ENCODE data around the gene NRXN3. TPM values are rescaled to one million over a fixed set of nuclear protein-coding genes. Genes with fewer than 3 reads are reported as not detected.

The NRXN3 gene
- total RNA-seq, 1 donor from 2014 or later, result 6.7 TPM

DNA sequence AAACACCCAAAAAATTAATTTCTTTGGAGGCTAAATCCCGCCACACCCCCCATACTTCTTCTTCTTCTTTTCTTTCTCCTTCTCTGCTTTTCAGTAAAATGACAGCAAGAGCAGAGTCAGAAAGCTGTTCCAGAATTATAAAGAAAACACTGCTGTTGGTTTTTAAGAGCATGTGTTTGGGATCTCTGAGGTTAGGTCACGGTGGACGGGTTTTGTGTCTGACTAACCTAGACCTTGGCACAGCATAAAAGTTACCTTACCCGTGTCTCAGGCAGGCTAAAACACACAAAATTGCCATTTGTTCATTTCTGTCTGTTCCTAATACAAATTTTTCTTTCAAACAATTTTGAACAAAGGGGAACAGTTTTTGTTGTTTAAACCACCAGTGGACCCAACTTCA lies 540.8 kb downstream of the NRXN3 start:
- no peak for DNase-seq (ENCODE audit: low spot score)

DNA sequence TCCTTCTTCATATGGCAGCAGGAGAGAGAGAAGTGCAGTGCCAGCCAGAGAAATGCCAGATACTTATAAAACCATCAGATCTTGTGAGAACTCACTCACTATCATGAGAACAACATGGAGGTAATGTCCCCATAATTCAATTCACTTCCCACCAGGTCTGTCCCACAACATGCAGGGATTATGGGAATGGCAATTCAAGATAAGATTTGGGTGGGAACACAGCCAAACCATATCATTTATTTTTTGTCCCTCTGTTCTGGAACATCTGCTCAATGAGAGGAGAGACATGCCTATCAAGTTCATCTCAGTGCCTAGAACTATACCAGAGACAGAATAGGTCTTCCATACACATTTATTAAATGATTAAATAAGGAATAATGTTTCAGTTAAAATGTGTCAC lies 543.5 kb downstream of the NRXN3 start:
- DNase-seq (ENCODE audit: low spot score), result no peak

DNA sequence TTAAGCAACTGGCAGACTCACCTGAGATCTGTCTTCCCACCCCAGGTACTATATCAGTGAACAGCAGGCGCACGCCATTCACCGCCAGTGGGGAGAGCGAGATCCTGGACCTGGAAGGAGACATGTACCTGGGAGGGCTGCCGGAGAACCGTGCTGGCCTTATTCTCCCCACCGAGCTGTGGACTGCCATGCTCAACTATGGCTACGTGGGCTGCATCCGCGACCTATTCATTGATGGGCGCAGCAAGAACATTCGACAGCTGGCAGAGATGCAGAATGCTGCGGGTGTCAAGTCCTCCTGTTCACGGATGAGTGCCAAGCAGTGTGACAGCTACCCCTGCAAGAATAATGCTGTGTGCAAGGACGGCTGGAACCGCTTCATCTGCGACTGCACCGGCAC lies 544.5 kb downstream of the NRXN3 start:
- DNase-seq (ENCODE audit: low spot score), result no peak

DNA sequence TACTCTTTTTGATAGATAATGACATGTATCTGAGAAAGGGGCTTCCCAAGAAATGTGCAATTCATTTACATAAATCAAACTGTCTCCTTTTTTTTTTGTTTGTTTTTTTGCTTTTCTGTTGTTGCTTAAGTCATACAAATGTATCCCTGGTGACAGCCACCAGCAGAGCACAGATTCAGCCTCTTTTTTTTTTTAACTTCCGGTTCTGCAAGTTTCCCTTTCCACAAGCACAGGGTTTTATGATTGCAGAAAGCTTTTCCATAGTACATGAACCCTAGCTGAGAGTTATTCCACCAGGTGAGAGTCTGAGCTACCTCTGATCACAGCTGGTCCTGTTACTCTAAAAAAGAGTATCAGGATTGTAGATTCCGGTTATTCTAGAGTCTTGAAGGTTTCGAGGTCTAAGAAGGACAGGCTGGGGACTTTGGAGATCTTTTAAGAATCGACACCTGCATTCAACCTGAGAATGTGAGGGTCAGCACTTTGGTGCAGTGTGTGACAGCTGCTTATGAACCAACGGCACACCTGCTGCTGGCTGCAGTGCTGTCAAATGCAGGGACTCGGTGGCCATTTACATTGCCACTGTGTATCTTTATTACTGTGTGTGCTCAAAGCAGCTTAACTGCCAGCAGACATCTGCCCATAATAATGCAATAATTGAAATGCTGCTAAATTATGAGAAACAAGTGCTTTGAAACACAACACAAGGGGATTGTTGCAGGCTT lies 551.7 kb downstream of the NRXN3 start:
- DNase-seq (ENCODE audit: low spot score), result no peak

DNA sequence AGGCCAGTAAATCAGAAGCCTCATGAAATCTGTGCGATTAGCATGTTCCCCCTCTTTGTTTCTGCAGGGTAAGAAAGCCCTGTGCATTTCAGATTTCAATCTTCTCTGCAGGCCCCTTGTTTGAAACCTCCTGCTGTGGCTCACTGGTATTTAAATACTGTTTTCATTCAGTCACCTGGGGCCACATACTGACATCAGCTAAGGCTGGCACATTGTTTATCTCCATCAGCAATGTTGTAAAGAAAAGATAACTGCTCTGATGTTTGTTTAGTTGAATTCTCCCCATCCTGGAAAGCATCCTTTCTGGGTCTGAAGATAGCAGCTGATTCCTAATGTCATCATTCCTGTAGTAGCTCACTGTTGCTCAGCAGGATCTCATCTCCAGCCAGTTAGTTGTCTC lies 554.9 kb downstream of the NRXN3 start:
- no peak for DNase-seq (ENCODE audit: low spot score)

DNA sequence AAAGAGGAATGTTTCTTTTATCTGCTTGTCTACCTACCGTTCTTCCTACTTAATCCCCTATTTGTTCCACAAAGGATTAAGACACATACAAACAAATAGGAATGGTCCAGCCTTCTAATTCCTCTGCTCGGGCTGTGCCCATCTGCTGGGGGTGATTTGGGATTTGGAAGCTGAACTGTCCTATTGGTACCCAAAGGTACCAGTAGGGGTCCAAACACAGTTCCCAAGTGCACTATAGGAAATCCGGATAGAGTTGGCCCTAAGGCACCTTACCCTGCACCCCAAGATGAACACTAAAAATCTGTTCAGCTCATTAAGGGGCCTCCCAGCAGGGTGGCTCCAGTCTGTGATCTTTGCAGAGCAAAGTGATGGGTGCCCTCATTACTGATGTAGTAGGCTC lies 566.9 kb downstream of the NRXN3 start:
- no peak for DNase-seq (ENCODE audit: low spot score)

DNA sequence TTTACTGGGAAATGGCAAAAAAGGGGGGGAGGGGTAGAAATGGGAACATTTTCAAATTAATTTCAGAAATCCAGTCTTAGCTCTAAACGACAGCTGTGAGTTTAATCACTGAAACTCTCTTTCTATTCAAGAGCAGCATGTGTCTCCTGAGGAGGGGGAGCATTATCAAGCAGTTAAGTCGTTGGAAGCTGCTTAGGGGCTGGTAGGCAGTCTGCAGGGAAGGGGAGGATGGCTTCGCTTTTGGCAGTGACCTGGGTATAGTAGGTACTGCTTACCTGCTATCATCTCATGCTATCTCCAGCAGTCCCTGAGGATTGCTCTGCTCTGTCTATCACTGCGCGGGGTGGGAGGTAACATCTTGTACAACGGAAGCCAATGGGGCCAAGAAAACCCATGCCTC lies 567.4 kb downstream of the NRXN3 start:
- no peak for DNase-seq (ENCODE audit: low spot score)

DNA sequence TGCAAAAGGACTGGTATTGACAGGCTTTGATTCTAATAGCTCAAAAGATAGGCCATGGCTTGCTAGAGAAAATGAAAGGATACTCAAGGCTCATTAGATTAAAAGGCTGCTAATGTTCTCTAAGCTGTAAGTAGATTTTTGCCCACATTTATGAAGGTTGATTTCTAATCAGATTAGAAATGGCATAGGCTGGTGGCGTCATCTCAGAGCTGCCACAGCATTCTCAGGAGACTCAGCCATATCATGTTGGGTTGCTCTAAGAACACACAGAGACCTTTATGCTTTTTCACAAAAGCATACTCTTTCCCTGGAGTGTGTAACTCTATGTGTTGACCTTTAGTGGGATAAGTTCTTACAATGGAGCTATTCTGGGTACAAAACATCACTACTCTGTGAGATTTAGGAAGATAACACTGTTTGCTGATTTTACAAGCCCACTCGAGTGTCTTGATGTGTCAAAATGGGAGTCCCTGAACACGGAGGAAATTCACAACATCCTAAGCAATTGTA lies 576.0 kb downstream of the NRXN3 start:
- no peak for DNase-seq (ENCODE audit: low spot score)

DNA sequence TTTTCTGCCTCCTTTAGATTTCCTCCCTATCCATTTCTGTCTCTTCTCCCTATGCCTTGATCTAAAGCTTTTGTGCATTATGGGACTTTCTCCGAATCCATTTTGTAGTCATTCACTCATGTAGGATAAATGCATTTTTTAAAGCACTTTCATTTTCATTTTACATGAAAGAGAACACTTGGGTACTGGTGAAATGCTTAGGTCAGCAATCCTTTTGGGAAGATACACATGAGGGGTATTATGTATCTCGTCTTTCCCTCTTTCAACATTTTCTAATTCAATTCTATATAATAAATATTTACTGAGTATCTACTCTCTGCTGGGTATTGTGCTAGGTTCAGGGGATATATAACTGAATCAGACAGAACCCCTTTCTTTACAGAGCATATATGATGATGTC lies 577.6 kb downstream of the NRXN3 start:
- no peak for DNase-seq (ENCODE audit: low spot score)

DNA sequence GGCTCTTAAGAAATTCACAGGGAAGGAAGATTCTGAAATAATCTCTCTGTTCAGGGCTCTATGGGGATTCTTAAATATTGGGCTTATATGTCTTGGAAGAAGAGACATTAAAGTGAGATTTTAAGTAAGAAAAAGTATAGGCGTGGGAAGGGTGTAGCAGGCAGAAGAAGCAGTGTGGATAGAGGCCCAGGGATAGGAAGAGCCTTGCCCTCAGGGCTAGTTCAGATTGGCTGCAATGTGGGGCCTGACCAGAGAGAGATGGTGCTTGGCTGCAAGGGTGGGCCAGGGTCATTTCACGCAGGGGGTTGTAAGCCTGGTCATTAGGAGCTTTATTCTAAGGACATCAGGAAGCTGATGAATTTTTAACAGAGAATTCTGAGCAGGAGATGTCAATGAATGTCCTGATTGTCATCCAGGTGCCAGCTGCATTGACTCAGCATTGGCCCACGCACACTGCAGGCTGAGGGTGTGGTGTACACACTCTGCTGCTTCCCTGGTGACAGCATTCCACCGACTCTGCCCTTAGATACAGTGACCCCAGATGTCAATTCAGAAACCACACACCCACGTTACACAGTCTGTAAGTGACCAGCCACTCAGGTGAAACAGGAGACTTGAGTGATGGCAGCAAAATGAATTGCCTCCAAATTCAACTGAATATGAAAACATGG lies 582.5 kb downstream of the NRXN3 start:
- no peak for DNase-seq (ENCODE audit: low spot score)

DNA sequence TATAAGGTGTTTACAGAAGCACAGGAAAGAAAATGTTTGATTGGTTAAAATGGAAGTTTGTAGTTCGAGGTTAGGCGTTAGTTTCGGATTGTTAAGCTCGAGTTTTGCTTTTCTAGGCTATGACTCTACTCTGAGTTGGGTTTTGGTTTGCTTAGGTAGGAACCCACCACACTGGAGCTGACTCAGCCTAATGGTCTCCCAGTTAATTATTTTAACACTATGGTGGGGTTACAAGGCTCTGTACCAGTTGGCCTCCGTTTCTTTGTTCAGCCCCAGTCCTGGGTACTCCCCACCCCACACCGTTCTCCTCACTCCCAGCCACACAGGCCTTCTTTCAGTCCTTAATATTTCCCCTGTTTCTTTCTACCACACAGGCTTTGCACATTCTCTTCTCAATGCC lies 583.9 kb downstream of the NRXN3 start:
- DNase-seq (ENCODE audit: low spot score), result no peak

DNA sequence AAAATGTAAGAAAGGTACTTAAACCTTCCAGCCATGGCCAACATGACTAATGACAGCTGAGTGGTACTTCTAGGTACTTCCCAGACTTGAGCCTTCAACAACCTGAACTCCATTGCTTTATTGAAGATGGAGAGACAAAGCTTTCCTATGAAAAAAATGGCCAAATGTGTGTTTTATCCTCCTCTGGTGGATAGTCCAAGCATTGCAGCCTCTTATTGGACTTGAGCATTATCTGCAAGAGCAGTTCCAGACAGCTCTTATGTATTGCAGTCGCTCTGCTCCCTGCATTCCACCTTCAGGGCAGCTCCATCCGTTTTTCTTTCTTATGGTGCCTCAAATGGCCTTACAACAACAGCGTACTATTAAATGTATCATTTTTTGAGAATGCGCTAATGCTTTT lies 588.2 kb downstream of the NRXN3 start:
- no peak for DNase-seq (ENCODE audit: low spot score)

DNA sequence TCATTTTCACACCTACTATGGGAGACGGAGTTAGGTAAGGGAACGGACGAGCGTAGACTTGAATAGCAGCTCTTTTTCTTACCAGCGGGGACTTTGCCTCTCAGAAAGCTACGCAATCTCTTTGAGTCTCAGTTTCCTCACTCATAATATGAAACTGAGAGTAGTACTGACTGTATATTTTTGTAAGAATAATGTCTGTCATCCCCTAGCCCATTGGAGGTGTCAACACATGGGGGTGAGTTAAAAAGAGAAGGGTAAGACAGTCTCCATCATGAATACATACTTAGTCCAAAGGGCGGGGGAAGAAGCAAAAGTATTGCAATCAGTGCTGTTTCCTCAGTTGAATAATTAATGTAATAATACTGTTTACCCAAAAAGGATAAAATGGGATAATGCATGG lies 592.2 kb downstream of the NRXN3 start:
- no peak for DNase-seq (ENCODE audit: low spot score)

DNA sequence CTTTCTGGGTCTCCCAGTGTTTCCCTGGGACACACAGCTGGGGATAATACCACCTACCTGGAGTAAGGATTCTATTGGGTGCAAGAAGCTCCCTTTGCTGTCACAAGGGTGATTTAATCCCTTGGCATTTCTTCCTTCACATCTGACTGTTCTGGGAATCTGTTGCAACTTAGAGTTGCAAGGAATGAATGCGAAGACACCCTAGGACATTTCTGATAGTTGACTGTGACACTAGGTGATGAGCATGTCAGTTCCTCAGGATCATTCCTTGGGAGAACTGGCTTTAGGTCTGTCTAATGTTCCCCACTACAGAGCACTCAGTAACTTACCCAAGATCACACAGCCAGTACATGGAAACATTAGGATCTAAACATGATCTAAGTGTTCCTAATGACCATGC lies 593.6 kb downstream of the NRXN3 start:
- DNase-seq (ENCODE audit: low spot score), result no peak

DNA sequence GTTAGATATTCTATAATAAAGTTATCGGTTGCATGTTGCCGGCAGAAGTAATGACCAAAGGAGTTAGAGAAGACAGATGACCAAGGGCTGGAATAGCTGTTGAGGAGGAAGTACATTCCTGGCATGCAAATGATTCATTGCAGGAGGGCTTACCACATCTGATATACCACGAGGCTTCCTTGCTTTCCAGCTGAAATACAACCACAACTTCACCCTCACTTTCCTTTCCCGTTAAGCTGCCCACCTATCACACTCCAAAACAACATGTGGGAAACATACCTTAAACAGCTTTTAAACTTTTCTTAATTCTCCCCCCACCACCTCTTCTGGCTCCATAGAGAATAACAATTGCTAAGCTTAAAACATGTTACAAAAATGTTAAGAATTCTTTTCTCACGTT lies 594.1 kb downstream of the NRXN3 start:
- DNase-seq (ENCODE audit: low spot score), result no peak

DNA sequence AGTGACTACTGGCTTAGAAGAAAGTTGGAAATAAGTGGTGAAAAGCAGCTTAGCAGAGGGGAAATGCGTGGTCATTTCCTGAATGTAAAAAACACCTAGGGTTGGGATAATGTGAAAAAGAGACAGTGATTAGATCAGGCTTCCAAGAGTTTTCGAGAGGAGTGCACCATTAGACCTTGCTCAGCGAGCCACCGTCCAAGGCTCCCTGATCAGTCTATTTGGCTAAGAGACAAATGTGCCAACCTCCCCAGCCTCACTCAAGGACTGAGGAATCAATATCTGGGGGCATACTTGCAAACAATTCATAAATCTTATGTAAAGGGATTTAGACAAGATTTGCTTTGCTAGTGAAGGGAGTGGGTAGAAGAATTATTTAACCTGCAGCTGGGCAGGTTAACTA lies 594.5 kb downstream of the NRXN3 start:
- no peak for DNase-seq (ENCODE audit: low spot score)

DNA sequence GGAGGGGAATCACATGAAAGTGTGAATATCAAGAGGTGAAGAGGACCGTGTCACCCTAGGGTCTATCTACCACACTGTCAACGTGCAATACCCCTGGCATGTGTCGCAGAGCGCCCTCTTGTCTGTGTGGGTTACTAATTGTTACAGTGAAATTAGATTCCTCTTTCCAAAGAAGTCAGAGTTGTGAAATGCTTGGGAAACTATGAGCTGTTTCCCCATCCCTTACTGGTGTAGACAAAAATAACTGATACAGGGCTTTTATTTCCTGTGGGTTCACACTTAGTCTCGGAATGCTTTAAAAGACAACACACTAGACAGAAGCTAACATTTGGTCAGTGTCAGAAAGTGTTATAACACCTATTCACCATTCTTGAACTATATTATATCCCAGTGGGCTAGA lies 597.3 kb downstream of the NRXN3 start:
- no peak for DNase-seq (ENCODE audit: low spot score)

DNA sequence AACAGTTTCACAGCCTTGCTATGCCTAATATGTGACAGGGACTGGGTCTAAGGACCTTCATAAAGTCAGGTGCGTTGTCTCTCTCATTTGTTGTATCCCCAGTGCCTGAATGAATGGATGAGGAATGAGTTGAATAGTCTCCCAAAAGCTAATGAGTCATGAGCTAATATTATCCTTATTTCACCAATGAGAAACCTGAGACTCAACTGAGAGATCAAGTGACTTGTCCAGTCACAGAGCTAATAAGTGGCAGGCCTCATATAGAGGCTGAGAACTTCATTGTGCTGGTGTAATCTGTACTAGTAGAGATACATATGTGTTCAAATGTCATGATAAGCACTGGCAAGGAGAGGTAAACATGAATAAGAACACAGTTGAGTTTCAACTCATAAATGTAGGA lies 612.4 kb downstream of the NRXN3 start:
- no peak for DNase-seq (ENCODE audit: low spot score)

DNA sequence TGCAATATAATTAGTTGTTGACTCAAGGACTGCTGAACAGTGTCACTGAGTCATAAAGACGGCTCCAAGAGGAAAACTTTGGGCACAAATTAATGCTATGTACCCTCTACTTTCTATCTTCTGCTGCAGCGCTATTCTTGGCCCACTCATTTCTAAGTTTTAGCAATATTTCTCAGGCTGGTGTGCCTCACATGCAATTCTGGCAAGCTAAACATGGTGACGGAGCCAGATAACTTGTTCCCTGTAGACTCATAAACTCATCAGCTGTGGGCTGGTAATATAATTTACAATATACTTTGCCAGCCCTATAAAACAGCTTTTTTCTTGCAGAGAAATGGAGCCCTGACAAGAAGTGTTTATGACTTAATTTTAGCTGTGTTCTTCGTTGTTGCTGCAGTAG lies 615.1 kb downstream of the NRXN3 start:
- DNase-seq (ENCODE audit: low spot score), result no peak

DNA sequence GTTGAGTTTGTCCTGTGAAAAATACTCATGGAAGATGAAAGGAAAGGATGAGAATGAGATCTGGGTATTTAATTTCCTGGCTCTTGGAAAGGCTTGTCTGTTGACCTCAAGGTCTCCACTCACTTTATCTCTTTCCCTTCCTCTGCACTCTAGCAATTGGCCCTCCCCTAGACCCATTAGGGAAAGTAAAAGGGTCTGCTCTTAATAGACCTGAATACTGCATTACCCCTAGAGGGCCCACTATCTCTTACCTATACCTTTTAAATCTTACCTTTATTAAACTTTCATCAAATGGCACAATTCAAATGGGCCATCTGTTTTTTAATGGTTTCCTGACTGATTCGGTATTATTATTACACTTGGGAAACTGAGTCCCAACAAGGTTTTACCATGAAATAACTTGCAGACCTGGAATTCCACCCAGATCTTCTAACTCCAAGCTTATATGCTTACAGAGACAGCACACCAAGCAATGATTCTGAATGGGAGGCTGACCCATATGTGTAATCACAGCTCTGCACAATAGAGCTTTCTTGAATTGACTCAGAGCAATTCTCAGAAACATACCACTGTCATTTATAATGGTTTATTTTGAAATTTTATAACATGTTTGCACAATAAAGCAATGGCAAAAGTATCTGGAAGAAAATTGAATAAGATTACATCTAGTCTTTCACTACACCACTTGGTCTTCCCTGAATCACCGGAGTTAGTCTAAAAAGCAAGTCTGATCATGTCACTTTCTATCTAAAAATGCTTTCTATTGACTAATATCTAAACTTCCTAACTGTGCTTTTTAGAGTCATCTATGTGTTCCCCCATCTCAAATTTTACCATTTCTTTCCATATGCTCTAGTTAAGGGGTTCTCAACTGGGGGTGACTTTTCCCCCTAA lies 618.5 kb downstream of the NRXN3 start:
- DNase-seq (ENCODE audit: low spot score), result no peak

DNA sequence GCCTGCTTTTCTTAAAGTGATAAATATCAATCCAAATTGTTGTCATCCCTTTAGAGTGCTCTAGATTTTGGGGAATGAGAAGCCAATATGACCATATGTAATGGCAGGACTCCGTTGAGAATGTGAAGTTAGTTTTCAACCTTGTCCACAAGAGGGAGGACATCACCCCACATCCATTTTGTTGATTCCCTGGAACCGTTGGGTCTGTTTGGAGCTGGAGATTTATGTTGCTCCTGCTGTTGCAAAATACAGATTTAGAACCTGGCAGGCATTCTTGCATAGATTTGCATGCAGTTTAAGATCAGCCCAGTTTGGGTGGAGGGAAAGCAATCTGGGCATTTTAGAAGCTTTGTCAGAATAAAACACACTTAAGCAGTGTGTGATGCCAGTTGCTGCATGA lies 620.1 kb downstream of the NRXN3 start:
- DNase-seq (ENCODE audit: low spot score), result no peak

DNA sequence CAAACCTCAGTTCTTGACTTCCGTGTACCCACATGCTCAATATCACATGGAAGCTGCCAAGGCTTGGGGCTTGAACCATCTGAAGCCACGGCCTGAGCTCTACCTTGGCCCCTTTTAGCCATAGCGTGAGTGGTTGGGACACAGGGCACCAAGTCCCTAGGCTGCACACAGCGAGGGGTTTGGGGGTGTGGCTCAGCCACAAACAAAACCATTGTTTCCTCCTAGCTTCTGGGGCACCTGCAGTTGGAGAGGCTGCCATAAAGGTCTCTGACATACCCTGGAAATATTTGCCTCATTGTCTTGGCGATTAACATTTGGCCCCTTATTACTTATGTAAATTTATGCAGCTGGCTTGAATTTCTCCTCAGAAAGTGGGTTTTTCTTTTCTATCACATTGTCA lies 628.6 kb downstream of the NRXN3 start:
- no peak for DNase-seq (ENCODE audit: low spot score)

DNA sequence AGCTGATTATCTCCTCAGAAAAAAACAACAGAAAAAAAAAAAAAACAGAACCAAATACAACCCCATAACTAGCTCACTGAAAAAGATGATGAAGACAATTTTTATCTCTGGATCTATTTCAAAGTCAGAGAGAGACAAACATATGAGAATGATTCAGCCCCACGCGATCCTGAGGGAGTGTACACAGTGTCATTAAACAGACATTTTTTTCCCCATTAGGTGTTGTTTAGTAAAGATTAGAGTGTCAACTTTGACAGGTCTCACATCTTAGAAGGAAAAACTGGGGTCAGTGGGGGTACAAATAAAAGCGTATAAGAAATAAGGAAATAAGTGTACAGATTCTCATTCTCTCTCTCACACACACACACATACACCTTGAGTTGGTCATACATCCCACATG lies 635.4 kb downstream of the NRXN3 start:
- DNase-seq (ENCODE audit: low spot score), result no peak
